Hematopoietic multipotent progenitor cell treated with erythropoietin and hydrocortisone succinate and interleukin-3 and kit ligand, for 15 days (in vitro differentiated cells): ENCODE results near the gene CDH13.

Source experiments
- DNase-seq: peaks from one replicate; pipeline ENCODE4 v3.0.0-alpha.2; 2015; ENCODE audit warnings: low spot score

Gene CDH13

DNA sequence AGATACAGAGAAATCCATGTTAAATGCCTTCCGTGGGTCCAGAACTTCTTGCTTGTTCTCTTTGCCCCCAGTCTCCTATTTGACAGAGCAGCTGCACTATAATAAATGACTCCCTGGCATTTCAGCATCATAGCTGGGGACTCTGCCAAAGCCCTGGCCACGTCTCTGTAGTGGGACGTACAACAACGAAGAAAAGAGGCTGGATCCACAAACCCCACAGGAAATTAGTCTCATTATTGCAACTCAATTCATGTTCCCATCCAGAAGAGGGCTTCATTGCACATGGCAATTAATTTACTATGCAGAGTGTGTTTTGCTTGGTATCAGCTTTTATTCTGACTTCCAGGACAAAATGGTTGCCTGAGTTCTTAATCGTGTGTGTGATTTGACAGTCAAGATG is 121.3 kb downstream of the CDH13 start:
- no peak for DNase-seq

DNA sequence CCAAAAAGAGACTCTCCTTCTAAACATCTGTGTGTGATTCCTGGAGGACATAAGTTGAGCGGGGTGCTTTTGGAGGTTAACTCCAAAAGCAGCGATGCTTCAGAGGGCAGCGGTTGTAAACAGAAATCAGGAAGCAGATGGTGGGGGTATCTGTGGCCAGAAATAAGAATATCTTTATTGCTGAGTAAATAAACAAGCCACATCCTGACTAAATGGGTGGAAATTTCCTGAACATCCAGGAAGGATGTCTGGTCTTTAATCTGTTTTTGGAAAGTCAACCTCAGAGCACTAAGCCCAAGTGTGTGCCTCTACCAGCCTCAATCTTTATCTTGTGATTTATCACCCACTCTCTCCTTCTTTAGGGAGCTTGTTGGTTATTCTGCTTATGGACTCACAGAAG is 123.3 kb downstream of the CDH13 start:
- DNase-seq = no peak

DNA sequence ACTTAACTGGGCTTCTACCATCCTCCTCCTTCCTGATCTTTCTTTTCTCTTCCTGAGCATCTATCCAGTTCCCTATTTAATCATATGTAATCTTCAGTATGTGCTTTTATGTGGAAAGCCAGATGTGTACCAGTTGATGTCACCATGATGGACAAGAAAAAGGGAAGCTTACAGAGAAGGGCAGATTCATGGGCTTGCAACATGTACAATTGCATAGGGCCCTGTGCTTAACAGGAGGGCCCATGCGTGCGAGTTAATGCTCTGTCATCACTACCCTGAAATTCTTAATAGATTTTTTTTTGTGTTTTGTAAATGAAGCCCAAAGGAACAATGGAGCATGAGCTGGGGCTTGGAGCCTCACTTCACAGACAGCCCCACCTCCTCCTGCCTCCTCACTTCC is 124.3 kb downstream of the CDH13 start:
- no peak for DNase-seq

DNA sequence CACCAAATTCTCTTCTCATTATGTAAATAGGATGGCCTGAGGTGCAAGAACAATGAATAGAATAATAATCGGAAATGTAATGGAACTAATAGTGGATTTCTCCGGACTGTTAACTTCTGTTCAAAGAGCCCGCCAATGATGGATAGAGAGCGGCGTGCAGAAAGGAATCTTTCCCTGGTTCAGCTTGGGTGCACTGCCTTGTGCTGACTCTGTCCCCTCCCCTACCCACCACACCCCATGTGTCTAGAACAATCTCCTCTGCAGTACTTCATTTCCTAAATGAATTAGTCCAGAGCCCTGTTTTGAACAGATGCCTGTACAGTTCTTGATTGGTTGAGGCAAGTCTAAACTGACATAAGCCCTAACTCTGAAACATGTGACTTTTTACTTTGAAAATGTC is 125.4 kb downstream of the CDH13 start:
- no peak for DNase-seq

- no peak for DNase-seq
These were observed 127.1 kb downstream of the CDH13 start for GRCh38 chr16:82753821-82754220.

DNA sequence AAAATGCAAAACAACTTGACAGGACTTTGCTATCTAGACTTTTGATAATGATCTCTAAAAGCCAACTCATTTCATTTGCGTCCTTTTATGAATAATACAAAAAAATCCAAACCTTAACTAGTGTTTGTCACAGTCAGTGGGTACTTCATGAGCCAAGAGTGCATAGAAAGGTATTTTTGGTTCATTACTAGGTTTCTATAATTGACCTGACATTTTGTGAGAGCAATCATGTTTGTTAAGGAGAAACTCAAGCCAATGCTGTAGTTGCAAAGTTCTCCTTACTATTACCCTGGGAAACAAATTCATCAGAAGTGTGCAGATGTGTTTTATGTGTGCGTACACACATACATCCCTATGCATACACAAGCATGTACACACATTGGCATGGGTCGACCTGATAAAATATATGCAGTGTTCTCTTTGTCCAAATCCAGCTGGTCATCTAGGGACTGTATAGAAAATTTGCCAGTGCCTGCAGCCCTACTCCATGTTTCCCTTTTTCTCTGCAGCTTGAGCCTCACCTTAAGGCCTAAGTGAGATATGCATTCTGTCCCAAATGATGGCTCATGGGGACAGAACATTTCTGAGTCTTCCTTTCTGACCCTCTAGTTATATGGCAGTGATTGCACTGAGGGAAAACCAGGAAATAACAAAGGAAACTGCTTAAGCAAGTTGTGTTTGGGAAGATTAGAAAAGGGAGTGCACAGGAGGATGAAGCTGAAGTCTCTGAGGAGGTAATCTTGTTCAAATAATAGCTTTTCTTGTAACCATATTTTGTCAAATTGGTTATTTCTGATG is 128.1 kb downstream of the CDH13 start:
- no peak for DNase-seq

GRCh38 chr16:82755570-82756282 is 129.0 kb downstream of the CDH13 start:
- no peak for DNase-seq

DNA sequence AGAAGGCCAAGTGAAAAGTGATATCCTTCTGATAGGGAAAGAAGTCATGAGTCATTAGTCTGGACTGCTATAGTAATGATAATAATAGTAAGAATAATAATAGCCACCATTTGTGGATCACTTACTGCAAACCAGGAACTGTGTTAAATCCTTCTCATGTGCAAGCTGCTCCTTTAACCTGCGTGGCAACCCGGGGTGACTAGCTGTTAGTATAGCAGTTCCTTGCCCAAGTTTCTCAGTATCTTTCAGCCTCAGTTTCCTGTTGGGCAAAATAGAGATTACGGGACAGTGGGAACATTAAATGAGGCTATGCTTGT is 129.5 kb downstream of the CDH13 start:
- no peak for DNase-seq

DNA sequence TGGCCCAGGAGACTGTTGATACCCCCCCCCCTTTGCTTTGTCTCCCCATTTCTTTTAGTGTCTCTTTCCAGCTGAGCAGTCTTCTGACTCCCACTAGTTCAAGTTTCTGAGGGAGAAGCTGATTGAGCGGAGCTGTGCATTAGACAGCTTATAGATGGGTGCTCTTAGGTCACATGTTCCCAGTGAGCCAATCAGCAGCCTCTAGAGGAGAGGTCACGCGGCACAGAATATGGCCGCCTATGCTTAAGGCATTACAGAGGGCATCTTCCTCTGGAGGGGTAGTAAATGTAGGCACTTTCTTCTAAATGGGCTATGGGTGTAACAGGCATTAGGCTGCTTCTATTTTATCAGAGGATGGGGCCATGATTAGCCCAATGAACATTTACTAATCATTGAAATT is 131.6 kb downstream of the CDH13 start:
- DNase-seq = no peak

- no peak for DNase-seq
These were observed 132.1 kb downstream of the CDH13 start for GRCh38 chr16:82758904-82759303.

DNA sequence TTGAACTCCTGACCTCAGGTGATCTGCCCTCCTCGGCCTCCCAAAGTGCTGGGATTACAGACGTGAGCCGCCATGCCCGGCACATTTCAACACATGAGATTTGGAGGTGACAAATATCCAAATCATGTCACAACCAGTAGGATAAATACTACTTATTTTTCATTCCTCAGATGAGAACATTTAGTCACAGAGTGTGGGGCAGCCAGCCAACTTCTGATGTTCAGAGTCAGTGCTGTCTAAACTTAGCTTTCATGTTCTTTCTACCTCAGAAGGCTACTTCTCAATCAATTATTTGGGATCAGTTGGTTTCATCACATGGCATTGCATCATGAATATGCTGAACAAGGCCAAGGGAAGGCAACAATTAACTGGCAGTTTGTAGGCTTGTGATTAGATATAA is 134.5 kb downstream of the CDH13 start:
- no peak for DNase-seq

- no peak for DNase-seq
These were observed 135.1 kb downstream of the CDH13 start for GRCh38 chr16:82761858-82762257.

- DNase-seq = no peak
These were observed 136.6 kb downstream of the CDH13 start for GRCh38 chr16:82763371-82763770.

DNA sequence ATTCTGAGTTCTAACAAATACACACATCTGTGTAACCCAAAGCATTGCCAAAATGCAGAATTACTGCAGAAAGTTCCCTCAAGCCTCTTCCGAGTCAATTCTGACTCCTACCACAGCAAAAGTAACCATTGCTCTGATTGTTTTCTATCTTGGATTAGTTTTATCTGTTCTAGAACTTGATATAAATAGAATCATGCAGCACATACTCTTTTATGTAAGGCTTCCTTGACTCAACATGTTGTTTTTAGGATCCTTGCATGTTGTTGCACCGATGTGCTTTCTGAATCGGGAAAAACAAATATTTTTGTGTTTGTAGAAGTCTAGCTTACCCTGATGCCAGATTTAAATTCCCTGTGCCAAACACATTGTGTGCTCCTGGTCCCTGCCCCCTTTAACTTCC is 140.4 kb downstream of the CDH13 start:
- DNase-seq = no peak

DNA sequence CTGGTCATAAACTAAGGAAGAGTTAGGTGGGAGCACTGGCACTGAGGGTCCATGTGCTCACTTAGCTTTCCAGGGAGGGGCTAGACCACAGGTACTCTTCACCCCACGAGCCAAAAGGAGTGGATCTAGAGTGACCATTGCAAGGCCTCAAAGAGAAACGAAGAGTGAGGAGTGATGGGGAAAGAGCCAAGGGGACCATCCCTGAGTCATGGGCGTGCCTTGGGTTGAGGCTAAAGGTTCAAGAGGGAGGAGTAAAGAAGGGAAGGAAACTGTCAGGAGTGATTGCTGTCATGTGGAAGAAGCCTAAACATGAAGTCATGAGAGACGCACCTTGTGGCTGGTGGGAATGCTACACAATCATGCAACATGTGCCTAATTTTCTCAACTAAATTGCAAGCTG is 141.0 kb downstream of the CDH13 start:
- DNase-seq = no peak

DNA sequence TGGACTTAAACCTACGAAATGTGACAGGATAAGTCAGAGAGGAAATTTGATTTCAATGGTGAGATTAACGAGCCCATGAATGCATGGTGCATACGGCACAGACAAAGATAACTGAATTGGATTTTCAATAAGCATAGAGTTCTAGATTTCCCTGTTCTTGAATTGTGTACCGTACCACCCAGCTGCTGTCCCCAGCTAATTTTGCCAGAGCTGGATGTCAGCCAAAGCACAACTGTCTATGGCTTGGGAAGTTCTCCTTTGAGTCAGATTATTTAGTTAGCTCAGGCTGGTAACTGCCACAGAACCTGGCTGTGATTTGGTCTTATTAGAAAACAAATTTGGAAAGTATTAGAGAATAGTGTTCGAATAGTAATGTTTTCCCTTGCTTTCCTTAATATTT is 143.1 kb downstream of the CDH13 start:
- DNase-seq = no peak

DNA sequence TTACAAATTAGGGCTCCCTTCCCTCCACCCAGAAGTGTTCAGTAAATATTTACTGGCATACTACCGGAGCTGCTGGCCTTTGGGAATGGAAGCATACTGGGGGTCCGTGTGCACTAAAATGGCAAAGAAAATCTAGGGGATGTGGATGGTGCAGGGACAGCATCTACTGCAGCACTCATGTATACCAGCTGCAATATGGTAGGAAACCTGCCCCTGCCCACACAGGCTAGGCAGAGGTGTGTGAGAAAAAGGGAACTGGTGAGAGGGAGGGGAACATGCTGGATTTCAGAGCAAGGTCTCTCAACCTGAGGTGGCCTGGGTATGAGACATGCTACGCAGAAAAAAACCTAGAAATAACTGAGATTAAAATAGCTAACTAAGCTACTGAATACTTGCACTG is 145.4 kb downstream of the CDH13 start:
- DNase-seq = no peak

GRCh38 chr16:82773018-82773417 is 146.2 kb downstream of the CDH13 start:
- DNase-seq = no peak

DNA sequence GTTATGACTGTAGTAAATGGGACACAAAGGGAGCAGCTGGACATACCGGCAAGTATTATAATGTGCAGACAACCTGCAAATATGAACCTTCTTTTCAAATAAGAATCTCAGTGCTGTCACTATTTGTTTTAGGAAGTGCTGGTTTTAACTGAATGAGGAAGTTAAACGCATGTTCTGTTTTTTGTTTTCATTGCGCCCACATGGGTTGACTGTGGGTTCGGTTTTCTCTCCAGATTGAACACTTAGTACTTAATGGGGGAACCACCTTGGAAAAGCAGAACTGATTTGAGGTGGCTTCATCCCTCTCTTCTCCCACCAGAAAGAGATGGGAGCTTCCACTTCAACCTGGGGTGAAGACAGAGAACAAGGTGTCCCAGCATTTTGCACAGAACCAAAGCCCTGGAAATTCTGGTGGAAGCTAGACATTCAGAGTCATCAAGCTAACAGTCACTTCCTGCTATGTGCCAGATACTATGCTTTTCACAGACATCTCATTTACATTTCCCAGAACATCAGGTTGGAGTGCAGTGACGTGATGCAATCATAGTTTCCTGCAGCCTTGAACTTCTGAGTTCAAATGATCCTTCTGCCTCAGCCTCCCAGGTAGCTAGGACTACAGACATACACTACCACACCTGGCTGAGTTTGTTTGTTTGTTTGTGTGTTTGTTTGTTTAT is 149.8 kb downstream of the CDH13 start:
- no peak for DNase-seq

DNA sequence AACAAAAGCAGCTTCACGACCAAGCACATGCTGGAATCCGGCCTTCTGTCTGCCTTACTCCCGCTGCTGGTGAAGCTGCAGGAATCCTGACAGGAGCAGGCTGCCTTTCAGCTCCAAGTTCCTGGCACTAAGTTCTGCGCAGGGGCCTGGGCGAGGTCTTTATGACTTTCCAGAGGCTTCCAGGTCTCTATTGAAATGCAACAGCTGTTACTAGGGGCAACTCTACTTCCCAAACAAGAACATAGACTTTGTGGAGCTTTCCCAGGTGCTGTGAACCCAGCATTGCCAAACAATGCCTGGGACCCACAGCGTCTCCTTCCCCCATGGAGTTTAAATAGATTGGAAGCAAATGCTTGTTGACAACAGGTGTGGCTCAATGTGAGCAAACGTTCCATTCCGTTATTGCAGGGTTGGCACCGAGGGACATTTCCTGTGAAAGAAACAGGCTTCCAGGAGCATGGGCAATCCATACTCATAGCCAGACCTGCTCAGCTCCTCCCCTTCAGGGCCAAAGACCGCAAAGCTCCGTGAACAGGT is 156.0 kb downstream of the CDH13 start:
- no peak for DNase-seq

GRCh38 chr16:82783933-82784572 is 157.3 kb downstream of the CDH13 start:
- DNase-seq = no peak

DNA sequence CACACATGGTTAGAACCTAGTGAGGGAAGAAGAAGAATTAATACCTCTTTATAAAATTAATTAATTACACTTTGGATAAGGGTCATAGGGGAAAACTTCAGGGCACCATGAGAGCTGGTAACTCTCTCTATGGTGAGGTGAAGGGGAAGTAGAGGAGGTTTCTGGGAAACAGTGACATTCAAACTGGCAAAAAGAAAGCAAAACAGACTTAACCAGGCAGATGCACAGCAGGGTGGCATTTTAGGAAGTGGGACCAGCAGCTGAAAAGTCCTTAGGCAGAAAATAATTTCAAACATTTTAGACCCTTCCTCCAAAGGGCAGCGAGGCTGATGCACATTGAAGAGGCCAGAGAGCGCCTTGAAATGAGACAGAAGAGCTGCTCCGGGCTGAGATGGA is 157.8 kb downstream of the CDH13 start:
- DNase-seq = no peak

DNA sequence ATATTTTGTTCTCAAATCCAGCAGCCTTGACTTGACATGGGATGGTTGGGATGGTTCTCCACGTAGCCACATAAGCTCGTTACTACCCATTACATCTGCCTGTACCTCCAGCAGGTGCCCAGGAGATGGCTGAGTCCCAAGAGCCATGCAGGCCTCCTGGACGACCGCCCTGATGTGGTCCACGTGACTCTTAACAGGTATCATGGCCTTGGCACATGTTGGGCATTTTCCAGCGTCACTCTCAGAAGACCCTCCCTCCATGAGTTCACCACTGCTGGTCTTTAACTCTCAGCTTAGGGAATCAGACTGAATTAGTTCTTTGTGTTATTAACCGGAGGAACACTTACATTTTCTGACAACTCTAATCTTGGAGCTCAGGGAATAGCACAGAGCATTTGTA is 161.5 kb downstream of the CDH13 start:
- DNase-seq = no peak
